Suppressor macrophage treated with lipopolysaccharide for 1 hour (primary cell): ENCODE measurements around the gene LRRC47.
A peak's percentile ranks its signal among the peaks of the same experiment; 100 is the strongest.

Experiments
- DNase-seq, 3 donors: peaks; one replicate each; pipeline ENCODE4 v3.0.0-alpha.2; 2020 to 2022

LRRC47 gene

DNA sequence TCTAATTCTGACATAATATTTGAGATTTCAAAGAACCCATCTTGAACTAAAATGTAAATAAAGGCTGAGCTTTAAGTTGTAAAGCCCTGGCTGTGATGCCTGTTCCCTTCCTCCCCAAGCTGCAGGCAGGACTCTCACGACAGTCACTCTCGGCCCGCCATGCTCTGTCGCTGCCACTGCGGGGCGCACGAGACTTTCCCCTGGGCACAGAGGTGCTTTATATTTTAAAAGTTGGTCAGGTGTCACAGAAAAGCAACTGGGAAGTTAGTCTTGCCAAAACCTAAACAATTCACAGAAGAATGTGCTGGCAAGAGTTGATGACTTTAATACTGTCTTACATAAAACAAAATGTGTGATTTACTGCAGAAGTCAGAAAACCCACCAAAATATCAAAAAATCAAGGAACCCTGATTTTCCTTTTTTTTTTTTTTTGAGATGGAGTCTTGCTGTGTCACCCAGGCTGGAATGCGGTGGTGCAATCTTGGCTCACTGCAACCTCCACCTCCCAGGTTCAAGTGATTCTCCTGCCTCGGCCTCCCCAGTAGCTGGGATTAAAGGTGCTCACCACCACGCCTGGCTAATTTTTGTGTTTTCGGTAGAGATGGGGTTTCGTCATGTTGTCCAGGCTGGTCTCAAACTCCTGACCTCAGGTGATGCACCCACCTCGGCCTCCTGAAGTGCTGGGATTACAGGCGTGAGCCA lies 10.7 kb downstream of the LRRC47 start:
- DNase-seq, result no peak

- no peak for DNase-seq
Observed at GRCh38 chr1:3785045-3785444, 11.3 kb downstream of the LRRC47 start.

DNA sequence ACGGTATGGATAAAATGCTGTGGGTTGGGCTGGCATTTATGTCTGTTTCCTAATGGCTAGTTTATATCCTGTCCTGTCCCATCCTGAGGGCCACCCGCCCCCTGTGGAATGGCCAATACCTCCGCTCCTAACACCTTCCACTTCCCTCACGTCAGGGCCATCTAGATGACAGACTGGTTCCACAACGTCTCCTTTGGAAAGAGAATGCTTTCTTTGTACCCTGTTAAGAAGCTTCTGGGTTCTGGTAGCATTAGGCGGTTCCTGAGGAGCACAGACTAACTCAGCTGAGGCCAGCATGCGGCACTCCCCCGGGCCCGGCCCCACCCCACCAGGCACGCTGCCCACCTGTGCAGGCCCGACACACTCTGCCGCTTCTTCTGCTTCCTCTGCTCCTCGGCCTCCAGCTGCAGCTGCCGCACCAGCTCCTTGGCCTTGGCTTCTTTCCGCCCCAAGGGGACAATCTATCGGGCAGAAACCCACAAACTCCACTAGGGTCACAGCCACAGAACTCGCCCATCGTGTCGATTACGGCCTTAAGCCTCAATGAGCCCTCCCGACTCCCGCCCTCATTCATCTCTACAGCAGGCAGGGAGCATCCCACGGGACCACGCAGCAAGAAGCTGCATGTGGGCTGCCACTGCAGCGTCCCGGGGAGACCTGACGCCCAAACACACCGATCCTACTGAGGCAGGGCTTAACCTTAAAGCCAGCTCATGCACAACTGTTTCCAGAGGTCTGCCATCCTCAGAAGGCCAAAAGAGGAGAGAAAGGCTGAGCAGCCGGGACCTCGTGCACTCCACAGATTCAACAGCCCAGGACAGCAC lies 12.4 kb downstream of the LRRC47 start:
- DNase-seq, result no peak

DNA sequence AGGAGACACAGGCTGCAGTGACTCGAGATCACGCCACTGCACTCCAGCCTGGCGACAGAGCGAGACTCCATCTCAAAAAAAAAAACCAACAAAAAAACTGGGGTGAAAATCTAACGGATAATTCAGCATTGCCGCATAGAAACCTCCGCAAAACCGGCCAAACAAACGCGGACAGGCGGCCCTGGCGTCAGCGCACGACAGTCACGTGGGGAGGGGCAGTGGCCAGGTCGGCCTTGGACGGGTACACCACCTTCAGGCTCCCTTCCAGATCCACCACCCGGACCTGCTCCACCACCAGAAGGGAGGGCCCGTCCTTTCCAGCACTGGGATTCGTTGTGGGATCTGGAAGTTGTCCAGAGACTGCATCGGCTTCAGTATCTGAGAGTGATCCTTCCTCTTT lies 15.4 kb downstream of the LRRC47 start:
- DNase-seq, result no peak

DNA sequence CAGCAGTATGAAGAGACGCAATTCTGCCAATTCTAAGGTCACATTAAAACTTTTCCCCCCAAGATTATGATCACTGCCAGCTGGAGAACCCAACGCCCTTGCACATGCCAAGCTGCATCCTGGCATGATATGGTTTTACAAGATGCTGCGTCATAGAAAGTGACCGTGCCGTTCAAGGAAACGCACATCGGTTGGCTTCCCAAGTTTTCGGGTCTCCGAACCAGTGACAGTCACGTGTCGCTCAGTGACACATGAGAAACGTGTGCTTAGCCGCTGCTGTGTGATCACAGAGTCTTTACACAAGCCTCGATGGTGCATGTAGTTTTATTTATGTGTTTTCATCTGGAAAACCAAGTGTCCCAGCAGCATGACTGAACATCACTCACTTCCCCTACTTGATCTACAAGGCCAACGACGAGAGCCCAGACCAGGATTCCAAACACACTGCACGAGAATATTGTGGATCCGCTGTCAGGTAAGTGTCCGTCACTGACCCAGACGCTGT lies 16.3 kb downstream of the LRRC47 start:
- DNase-seq, result no peak

DNA sequence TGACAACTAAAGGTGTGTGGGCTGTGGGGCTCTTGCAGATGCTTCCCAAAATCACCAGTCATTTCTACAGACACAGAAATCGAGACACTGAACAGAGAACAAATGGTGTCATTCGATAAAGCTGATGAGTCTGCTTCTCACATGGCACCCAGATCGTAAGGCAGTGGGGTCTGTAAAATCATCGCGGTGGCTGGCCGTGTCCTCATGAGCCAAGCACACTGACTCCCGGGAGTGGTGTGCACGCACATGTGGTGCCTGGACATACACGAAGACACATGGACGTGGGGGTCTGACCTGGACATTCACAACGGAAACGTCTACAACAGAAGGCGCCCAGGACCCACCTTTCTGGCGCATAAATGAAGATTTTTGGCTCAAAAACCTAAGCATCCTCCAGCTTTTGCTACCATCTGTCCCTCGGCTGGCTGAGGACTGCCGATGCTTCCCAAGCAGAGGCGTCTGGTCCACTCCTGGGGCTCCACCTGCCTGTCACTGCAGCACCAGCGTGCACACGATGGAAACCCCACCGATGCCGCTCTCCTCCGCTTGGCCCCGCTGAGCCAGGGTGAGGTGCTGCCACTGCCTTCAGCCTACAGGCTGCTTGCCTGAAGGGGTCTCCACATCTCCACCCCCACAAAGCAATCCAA lies 16.9 kb downstream of the LRRC47 start:
- DNase-seq, result no peak

GRCh38 chr1:3778590-3779264 lies 17.6 kb downstream of the LRRC47 start:
- DNase-seq, result peak; percentile 24 to 57 (median 33)

DNA sequence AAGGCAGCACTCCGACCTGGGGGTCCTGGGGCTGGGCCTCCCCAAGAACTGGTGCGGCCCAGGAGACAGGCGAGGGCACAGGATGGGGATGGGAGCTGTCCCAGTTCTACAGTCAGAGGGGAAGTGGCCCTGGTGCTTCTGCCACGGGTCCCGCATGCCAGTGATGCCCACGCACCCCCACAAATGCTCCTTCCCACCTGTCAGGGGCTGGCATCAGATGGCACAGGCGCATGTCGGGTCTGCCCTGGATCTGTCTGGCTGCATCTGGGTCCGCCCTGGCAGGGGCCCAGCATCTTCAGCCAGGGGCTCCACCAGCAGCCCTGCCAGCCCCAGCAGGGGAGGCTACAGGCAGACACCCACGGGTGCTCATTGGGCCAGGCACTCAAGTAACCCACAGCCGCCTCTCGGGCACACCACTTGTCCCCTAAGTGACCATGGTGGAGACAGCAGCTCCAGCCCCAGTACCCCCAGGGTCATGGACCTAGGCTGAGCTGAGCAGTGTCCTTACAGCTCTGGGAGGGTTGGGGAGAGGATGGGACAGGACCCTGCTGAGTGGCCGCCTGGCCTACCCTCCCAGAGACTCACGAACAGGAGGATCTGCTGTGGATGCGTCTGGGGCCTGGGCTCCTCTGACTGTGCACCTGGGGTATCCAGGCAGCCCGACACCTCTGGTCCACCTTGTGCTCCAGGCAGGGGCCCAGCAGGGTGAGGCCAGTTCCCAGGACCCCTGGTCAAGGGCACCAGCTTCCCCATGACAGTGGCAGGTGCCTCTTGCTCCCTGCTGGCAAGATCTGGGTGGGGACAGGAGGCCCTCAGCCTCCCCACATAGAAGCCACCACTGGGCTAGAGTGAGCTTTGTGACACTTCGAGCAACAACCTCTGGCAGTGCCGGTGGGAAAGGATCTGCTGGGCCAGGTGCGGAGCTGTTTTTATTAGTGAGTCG lies 18.4 kb downstream of the LRRC47 start:
- DNase-seq, result no peak

GRCh38 chr1:3777078-3777547 lies 19.2 kb downstream of the LRRC47 start:
- no peak for DNase-seq

DNA sequence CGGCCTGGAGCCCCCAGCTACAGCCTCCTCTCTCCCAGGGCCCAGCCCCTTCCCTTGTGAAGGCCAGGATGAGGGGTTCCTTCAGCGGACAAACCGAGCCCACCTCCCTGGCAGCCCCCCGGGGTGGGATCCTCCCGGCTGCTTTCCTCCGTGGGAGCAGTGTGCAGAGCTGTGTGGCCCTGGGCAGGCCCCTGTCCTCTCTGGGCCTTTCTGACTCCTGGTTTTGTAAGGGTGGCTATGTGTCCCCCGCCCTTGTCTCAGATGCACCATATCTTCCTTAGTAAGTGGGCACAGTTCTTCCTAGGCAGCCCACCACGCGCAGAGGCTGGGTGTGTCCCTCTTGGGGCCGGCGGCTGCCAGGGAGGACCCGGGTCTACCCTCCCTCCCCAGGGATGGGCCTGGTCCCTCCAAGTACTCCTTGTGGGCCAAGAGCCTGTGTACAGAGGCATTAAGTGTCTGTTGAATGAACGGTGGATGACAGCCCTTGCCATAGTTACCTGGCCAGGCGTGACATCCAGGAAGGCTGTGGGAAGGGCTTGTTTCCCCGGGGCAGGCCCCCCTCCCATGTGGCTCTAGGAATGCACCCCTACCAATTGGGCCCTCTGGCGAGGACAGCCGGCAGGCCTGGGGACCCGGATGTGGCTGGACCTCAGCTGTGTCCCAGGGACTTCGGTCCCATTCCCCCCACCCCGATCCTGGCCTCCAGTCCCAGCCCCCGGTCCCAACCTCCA lies 19.9 kb downstream of the LRRC47 start:
- DNase-seq, result no peak

DNA sequence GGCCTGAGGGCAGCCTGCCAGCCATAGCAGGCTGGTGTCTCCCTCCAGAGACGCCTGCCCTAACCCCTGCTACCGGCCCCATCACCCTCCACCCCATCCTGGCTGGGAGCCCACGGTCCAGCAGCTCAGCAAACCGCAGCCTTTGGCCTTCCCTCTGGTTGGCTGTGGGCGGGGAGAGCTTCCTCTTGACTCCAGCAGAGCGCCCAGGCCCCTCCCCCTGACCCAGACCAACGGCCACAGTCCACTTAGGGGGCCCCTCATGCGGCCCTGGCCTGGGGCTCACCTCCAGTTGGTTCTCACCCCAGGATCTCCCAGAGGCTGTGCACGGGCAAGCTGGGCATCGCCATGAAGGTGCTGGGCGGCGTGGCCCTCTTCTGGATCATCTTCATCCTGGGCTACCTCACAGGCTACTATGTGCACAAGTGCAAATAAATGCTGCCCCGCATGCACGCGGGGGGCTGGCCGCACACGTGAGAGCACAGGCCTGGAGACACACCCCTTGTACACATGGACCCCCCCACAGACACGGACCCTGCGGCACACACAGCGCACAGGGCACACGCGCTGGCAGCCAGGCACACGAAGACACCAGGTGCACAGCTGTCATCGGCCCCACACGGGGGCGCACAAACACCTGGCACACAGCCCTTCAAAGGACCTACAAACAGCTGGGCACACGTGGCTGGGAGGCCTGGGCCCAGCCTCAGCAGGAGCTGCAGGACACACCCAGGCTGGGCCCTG lies 20.6 kb downstream of the LRRC47 start:
- DNase-seq, result peak; percentile 72 to 89 (median 79)

GRCh38 chr1:3774946-3775489 lies 21.3 kb downstream of the LRRC47 start:
- no peak for DNase-seq

- no peak for DNase-seq
Observed at GRCh38 chr1:3774276-3774945, 21.9 kb downstream of the LRRC47 start.

- DNase-seq, result no peak
Observed at GRCh38 chr1:3773572-3774275, 22.6 kb downstream of the LRRC47 start.

DNA sequence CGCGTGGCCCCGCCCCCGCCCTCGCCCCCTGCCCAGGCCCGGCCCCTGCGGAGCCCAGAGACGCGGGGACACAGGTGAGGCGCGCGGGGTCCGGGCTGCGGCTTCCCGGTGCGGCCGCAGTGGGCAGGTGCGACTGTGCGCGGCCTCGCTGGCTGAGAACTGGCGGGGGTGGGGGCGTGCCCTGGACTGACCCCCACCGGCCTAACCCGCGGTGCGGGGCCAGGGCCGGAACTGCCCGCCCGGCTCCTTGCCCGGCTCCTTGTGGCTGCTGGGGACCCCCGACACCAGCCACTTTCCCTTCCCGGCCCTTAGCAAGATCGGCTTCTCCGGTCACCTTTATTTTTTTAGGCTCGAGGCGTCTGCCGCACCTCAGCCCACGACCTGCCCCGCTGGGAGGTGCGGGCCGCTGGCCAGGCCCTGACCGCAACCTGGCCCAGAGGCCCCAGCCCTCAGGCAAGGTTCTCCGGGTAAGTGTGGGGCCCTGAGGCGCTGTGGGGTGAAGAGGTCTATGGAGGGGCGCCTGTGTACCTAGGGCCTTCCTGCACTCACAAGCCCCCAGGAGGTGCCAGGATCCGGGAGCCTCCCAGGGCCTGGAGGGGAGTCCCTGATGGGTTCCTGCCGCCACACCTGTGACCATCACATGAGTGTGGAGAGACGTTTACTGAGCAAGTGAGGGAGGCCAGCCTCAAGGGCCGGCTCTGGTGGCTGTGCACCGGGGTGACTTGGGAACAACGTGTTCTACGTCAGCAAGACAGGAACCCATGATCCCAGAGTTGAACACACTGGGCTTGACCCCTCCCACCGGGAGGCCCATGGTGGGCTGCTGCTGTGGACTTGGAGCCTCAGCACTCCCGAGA lies 23.4 kb downstream of the LRRC47 start, which contains the start of gene SMIM1:
SMIM1 (plus strand) TSS at position 35 of the 857 bp plus-strand sequence. CDS start 2,625 bp downstream, outside the sequence.
- DNase-seq, result peak in 1 of 3 donors; percentile 8

DNA sequence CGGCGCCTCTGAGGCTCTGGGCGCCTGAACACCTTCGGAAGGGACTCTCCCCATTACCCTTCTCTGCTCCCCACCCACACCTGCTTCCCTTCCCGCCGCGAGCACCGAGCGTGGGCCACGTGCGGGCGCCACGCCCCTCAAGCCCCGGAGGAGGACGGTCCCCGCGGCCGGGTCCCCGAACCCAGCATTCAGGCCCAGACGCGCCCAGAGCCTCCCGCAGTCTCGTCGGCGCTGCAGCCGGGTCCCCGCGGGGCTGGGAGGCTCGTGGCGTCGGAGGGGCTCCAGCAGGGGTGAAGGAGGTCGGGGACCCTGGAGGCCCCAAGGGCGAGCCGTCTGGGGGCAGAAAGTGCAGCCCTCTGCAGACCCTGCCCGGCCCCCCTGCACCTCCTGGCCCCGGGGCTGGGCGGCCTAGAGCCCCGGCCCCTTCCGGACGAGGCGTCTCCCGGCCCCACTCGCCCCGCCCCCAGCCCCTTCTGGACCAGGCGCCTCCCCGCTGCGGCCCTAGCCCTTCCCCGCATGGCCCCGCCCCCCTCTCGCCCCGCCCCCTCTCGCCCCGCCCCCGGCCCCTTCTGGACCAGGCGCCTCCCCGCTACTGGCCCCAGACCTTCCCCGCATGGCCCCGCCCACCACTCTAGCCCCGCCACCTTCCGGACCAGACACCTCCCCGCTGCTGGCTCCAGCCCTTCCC lies 24.1 kb downstream of the LRRC47 start:
- DNase-seq, result peak; percentile 69 to 89 (median 77)
